ENCODE data around the gene KCNJ13.

Gene KCNJ13

GRCh38 chr2:232776435-232776834 is at the start of gene KCNJ13:
Gene KCNJ13 (minus strand): TSS chr2:232776565. CDS start chr2:232771362, 5,203 bp downstream.
- DNase-seq, result no peak

GRCh38 chr2:232817756-232818155 is 41.4 kb upstream of the KCNJ13 start:
- DNase-seq, result no peak

GRCh38 chr2:232816657-232817056 is 40.3 kb upstream of the KCNJ13 start:
- DNase-seq, result no peak

GRCh38 chr2:232815569-232815968 is 39.2 kb upstream of the KCNJ13 start:
- DNase-seq, result no peak

GRCh38 chr2:232810444-232810843 is 34.1 kb upstream of the KCNJ13 start:
- DNase-seq, result no peak

- no peak for DNase-seq
These were observed 33.2 kb upstream of the KCNJ13 start for GRCh38 chr2:232809349-232810124.

GRCh38 chr2:232802091-232802490 is 25.7 kb upstream of the KCNJ13 start:
- DNase-seq, result no peak

GRCh38 chr2:232800166-232800565 is 23.8 kb upstream of the KCNJ13 start:
- no peak for DNase-seq

GRCh38 chr2:232798187-232798586 is 21.8 kb upstream of the KCNJ13 start:
- no peak for DNase-seq

GRCh38 chr2:232795920-232796319 is 19.6 kb upstream of the KCNJ13 start:
- no peak for DNase-seq

GRCh38 chr2:232794981-232795380 is 18.6 kb upstream of the KCNJ13 start:
- no peak for DNase-seq

GRCh38 chr2:232793271-232793670 is 16.9 kb upstream of the KCNJ13 start:
- no peak for DNase-seq

GRCh38 chr2:232791518-232791917 is 15.2 kb upstream of the KCNJ13 start:
- DNase-seq, result no peak

GRCh38 chr2:232789082-232789481 is 12.7 kb upstream of the KCNJ13 start:
- DNase-seq, result no peak

GRCh38 chr2:232787806-232788205 is 11.4 kb upstream of the KCNJ13 start:
- no peak for DNase-seq

- no peak for DNase-seq
These were observed 6.9 kb upstream of the KCNJ13 start for GRCh38 chr2:232783278-232783677.

GRCh38 chr2:232781765-232782164 is 5.4 kb upstream of the KCNJ13 start:
- no peak for DNase-seq

- no peak for DNase-seq
These were observed 3.6 kb upstream of the KCNJ13 start for GRCh38 chr2:232779934-232780333.

GRCh38 chr2:232779465-232779864 is 3.1 kb upstream of the KCNJ13 start:
- no peak for DNase-seq

- no peak for DNase-seq
These were observed 911 bp upstream of the KCNJ13 start for GRCh38 chr2:232777276-232777675.

GRCh38 chr2:232773815-232774214 is 2.5 kb downstream of the KCNJ13 start:
- DNase-seq, result no peak

GRCh38 chr2:232772531-232772930 is 3.8 kb downstream of the KCNJ13 start:
- DNase-seq, result no peak

- no peak for DNase-seq
These were observed 4.5 kb downstream of the KCNJ13 start for GRCh38 chr2:232771870-232772269.

GRCh38 chr2:232770207-232770606 is 6.2 kb downstream of the KCNJ13 start:
- no peak for DNase-seq

- no peak for DNase-seq
These were observed 8.5 kb downstream of the KCNJ13 start for GRCh38 chr2:232767866-232768265.
